ENCODE results near the gene MPPED2. TPM values are rescaled to one million over a fixed set of nuclear protein-coding genes. Genes with fewer than 3 reads are reported as not detected.
"Not testable (repeated sequence)": the region's sequence is repeated elsewhere in the genome, so short reads cannot be mapped to it uniquely, and the experiment has no call there.

The MPPED2 gene
- total RNA-seq, 2 donors from 2014 or later, result 5.5 to 11.1 TPM

GRCh38 chr11:30581675-30582074 lies 4.5 kb downstream of the MPPED2 start:
- DNase-seq (ENCODE audit: low spot score), result no peak
- intact Hi-C loops (cut with DNase I), result no loop called here

GRCh38 chr11:30580573-30580972 lies 5.6 kb downstream of the MPPED2 start:
- intact Hi-C loops (cut with DNase I), result no loop called here
- DNase-seq (ENCODE audit: low spot score), result no peak

GRCh38 chr11:30579415-30580175 lies 6.6 kb downstream of the MPPED2 start:
- DNase-seq (ENCODE audit: low spot score), result no peak
- intact Hi-C loops (cut with DNase I), result no loop called here

GRCh38 chr11:30578406-30578805 lies 7.7 kb downstream of the MPPED2 start:
- intact Hi-C loops (cut with DNase I), result no loop called here
- no peak for DNase-seq (ENCODE audit: low spot score)

- DNase-seq (ENCODE audit: low spot score), result no peak
- intact Hi-C loops (cut with DNase I), result no loop called here
Measured at GRCh38 chr11:30573951-30574350, 12.2 kb downstream of the MPPED2 start.

- intact Hi-C loops (cut with DNase I), result no loop called here
- DNase-seq (ENCODE audit: low spot score), result no peak
Measured at GRCh38 chr11:30568931-30569330, 17.2 kb downstream of the MPPED2 start.

GRCh38 chr11:30567644-30568043 lies 18.5 kb downstream of the MPPED2 start:
- DNase-seq (ENCODE audit: low spot score), result no peak
- intact Hi-C loops (cut with DNase I), result no loop called here

GRCh38 chr11:30567120-30567519 lies 19.0 kb downstream of the MPPED2 start:
- DNase-seq (ENCODE audit: low spot score), result no peak
- intact Hi-C loops (cut with DNase I), result no loop called here

- intact Hi-C loops (cut with DNase I), result no loop called here
- DNase-seq (ENCODE audit: low spot score), result no peak
Measured at GRCh38 chr11:30566482-30566881, 19.7 kb downstream of the MPPED2 start.

- DNase-seq (ENCODE audit: low spot score), result no peak
- intact Hi-C loops (cut with DNase I), result no loop called here
Measured at GRCh38 chr11:30565027-30565426, 21.1 kb downstream of the MPPED2 start.

GRCh38 chr11:30561691-30562415 lies 24.3 kb downstream of the MPPED2 start:
- no peak for DNase-seq (ENCODE audit: low spot score)
- intact Hi-C loops (cut with DNase I), result no loop called here

- no peak for DNase-seq (ENCODE audit: low spot score)
- intact Hi-C loops (cut with DNase I), result no loop called here
Measured at GRCh38 chr11:30560206-30561106, 25.7 kb downstream of the MPPED2 start.

- DNase-seq (ENCODE audit: low spot score), result no peak
- intact Hi-C loops (cut with DNase I), result no loop called here
Measured at GRCh38 chr11:30559004-30559403, 27.1 kb downstream of the MPPED2 start.

GRCh38 chr11:30554587-30554986 lies 31.6 kb downstream of the MPPED2 start:
- intact Hi-C loops (cut with DNase I); DNase-seq (ENCODE audit: low spot score): not testable (repeated sequence)

- no peak for DNase-seq (ENCODE audit: low spot score)
- intact Hi-C loops (cut with DNase I), result no loop called here
Measured at GRCh38 chr11:30553521-30554110, 32.5 kb downstream of the MPPED2 start.

GRCh38 chr11:30552839-30553238 lies 33.3 kb downstream of the MPPED2 start:
- no peak for DNase-seq (ENCODE audit: low spot score)
- intact Hi-C loops (cut with DNase I), result no loop called here

GRCh38 chr11:30550022-30550542 lies 36.1 kb downstream of the MPPED2 start:
- intact Hi-C loops (cut with DNase I), result no loop called here
- no peak for DNase-seq (ENCODE audit: low spot score)

- DNase-seq (ENCODE audit: low spot score), result no peak
- intact Hi-C loops (cut with DNase I), result no loop called here
Measured at GRCh38 chr11:30549565-30549964, 36.6 kb downstream of the MPPED2 start.

GRCh38 chr11:30546334-30546733 lies 39.8 kb downstream of the MPPED2 start:
- intact Hi-C loops (cut with DNase I), result no loop called here
- no peak for DNase-seq (ENCODE audit: low spot score)

All from posterior vena cava (tissue), 2 donors.